Measurements from ENCODE around the gene PCDH9.
"Not testable (repeated sequence)": the region's sequence is repeated elsewhere in the genome, so short reads cannot be mapped to it uniquely, and the experiment has no call there.

The PCDH9 gene

DNA sequence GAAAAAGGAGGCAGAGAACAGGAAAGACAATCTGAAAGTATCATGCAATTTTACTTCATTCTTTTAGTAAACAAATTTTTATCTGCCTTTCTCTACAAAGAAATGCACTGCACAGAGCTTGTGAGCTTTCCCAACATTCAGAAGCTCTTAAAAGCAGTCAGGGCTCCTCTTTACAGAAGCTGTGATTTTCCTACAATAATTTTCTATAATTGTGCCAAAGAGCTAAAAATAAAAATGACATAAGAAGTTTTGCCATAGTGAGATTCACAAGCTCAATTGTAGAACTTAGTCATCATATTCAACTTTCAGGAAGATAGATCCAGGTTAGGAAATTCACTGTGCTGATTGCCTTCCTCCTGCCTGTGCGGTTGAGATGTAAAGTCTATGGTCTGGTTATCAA is 341.4 kb downstream of the PCDH9 start:
- DNase-seq, result no peak

DNA sequence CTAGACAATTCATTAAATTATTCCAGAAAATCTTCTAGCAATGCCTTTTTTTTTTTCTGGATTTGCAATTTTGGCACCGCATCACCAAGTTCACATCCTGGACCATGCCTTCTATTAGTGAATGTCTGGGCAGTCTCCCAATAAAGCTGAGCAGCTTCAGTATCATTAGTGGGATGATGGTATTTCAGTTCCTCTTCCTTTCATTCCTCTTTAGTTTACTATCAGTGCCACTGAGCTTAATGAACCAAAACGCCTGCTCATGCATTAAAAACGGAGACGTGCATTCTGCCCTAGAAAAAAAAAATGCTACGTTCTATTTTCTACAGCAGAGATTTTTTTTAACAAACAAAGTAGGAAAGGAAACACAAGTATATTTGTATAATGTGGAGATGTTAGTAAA is 343.0 kb downstream of the PCDH9 start:
- DNase-seq, result peak; percentile 85

DNA sequence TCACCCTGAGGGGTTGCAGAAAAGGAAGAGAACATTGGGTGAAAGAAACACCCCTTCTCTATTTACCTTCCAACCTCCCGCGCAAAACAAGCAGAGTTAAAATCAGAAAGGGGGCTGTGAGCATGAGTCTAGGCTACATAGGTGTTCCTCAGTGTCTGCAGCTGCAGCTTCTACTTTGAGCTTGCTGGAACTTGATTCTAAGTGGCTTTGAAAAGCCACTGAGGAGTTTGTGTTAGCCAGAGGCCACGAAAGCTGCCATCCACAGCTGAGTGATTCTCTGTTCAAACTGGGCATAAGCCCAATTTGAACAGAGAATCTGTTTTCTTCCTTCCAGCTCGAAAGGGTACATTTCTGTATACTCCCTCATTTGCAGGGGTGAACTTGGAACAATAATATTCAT is 343.9 kb downstream of the PCDH9 start:
- DNase-seq, result peak; percentile 32

DNA sequence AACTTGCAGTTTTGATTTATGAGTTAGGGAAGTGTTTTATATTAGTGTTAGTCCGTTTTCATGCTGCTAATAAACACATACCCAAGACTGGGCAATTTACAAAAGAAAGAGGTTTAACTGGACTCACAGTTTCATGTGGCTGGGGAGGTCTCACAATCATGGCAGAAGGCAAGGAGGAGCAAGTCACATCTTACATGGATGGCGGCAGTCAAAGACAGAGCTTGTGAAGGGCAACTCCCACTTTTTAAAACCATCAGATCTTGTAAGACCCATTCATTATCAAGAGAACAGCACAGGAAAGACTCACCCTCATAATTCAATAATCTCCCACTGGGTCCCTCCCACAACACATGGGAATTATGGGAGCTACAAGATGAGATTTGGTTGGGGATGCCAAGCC is 349.0 kb downstream of the PCDH9 start:
- not testable (repeated sequence) for DNase-seq

DNA sequence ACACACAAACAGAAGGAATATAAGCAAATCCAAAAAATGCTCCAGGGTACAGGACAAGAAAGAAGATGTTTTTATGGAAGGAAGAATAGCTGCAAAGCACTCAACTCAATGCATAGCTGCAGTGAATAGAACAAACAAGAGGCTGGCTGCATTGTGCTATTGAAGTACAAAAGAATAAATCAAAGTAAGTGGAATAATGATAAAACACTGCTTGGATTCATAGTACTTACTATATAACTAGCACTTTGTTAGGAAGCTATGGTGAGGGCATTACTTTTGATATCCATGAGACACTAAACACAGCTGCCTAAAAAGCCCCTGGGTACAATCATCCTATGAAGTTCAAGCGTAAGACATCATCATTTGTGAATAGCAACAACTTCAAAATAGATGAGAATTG is 350.1 kb downstream of the PCDH9 start:
- DNase-seq, result no peak

DNA sequence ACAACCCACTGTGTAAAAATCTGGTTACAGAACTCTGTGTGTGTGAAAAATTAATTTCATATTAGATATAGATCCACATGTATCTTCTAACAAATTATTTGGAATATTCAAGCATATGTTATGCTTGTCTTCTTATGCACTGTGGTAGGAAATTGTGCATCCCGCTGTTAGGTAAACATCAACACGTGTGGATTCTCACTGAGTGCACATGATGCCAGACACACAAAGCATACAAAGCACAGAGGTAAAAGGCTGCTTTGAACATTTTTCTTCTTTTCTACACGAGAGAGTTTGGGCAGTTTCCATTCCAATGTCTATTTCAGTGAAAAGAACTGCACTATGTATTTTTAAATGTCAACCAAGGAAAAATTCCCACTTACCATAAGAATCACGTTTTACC is 354.9 kb downstream of the PCDH9 start:
- peak; percentile 28 for DNase-seq

DNA sequence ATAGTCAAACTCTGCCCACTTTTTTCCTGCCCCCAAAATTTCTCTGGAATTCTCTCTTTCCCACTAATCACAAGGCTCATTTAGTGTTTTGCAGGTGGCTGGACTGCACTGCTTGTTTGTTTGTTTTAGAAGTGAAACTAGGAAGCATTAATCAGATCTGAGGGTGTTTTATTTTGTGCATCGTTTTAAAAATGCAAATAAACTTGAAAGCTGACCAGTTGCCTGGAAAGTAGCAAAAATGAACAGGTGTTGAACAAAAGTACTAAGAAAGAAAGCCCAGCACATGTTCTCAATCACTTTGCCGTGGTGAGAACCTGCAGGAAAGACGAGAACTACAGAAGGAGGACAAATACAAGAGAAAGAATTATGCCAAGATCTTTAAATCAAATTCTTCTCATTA is 365.5 kb downstream of the PCDH9 start:
- no peak for DNase-seq

DNA sequence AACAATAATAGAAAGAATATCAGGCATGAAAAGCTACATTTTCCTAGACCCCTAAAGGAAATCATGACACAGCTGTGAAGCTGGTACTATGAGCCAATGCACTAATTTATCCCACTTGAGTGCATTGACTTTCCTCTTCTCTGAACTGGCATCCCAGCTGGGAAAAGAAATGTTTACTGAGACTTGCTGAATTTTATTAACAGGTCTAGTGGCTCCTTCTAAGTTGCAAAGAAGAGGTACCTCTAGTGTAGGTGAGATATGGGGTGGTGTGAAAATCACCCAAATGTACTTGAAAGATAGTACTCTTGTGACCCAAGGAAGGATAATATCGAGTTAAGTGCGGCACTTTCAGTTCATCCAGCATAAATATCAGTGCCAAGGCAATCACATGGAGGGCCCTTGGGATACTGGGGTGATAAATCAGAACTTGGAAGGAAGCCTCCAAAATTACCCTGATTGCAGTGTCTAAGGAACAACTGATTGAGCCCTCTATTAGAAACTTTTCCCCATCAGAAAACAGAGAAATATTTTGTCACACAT is 369.2 kb downstream of the PCDH9 start:
- no peak for DNase-seq

DNA sequence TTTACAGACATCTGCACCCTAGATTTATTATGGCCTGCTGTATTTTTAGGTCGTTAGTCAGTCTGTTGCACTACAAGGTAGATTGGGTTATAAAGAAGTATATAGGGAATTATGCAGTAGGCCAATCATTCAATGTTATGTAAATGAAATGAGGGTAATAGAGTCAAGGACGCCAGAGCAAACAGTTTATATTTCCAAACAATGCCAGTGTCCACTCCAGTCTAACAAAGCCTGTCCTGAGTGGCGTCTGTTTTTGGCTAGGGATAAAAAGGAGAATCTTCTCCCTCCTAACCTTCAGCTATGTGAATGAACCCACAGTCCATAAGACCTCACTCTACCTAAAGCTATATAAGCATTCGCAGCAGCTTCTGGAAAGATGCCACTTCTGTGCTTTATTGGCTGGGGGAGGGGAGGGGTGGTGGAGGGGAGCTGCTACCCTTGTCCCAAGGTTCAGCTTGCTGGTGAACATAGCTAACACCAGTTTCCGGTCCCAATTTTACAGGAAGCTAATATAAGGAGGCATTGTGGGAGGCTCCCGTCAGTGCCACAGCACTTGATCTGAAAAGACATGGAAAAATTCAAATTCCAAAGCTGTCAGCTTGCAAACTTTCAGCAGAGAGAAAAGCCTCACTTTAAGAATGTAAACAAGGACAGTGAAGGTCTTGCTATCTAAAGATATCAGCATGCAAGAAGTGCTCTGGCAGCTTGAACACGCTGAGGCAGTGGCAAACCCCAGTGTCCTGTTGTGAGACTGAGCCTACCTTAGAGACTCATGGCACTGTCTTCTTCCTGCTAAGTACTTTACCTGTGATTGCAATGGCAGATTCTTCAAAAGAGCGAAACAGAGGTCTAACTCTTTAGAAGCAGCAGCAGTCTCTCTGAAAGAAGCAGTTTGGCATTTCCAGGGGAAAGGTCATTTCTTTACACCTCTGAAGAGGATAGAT is 369.9 kb downstream of the PCDH9 start:
- DNase-seq, result no peak

DNA sequence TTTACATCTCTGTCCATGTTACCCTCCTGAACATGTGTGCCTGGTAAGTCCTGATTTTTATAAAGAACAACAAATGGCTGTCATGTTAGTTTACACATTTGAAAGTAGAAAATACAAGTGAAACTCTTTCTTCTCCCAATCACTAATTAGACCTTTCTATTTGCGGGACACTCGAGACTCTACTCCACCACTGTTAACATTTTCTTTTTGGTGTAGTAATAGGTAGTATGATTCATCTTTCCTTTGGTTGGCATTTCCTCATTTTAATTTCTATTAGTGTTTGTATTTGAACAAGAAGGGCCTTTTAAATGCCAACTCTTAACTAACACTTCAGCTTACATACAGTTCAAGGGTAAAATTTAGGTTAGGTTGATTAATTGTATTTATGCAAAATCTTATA is 371.1 kb downstream of the PCDH9 start:
- DNase-seq, result no peak

DNA sequence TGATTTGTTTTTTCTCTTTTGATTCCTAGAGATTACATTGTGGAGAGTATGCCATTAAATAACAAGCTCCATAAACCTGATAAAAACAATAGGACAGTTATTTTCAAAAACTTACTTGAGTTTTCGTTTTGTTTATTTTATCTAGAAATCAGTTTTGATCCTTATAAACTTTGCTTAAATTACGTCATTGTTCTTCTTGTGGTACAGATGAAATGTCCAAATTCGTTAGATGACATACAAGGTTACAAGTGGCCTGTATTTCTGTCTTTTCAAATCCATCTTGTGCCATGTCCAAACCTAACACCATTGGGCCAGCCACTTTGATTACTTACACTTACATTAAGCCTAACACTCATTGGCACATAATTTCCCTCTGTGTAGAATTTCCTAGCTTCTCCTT is 372.0 kb downstream of the PCDH9 start:
- DNase-seq, result no peak

DNA sequence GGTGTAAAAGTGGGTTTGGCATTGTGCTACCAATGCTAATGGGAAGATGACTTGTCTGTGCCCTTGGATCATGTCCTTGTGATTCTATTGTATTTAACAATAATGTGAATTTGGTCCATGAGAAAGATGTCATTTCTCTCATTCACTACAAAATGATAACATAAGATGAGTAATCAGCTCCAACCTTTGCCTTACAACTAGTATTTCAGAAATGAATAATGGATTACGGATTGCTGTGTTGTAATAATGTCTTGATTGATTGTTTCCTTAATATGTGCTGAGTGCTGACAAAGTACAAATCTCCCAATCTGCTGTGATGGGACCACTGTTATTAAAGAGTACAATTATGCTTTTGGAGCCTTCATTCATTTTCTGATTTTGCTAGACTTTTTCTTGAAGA is 375.0 kb downstream of the PCDH9 start:
- DNase-seq, result no peak

DNA sequence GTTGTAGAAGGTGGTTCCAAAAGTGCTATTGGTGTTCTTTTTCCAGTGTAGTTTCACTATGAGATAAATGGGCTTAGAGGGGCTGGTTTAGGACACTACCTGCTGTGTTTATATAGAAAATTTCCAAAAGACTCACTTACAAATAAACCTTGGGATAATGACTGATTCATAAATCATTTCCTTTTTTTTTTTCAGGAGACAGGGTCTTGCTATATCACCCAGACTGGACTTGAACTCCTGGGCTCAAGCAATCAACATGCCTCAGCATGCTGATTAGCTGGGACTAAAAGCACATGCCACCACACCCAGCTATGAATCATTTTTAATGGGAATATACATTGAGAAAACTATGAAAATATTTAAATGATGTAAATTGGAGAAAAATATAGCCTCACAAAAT is 376.6 kb downstream of the PCDH9 start:
- DNase-seq, result no peak

DNA sequence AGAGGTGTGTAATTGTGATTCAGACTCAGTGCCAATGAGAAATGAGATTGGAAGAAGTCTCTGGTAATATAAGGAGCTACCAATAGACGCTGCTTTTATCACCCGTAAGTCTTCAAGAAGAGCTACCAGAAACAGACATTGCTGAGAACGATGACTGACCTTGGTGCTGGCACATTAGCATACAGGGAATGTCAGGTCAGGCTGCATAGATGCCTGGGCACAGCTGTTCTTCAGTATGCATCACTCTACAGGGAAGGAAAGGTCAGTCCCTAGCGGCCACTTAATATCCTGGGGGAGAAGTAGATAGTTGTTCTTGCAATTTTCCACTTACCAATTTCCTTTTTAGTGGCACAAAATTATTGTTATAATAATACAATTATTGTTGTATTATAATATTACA is 380.4 kb downstream of the PCDH9 start:
- no peak for DNase-seq

DNA sequence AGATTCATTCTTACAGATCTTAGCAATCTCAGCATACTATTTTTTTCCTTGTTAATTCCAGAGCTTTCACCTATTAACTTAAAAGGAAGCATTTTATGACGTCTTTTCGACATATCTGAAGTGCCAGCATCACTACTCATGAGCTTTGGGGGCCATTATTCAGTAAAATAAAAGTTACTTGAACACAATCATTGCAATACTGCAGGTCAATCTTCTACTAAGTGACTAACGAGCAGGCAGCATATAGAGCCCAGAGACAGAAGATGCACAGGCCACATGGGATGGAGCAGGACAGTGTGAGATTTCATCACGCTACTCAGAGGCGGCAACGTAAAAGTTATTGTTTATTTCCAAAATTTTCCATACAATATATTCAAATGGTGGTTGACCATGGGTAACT is 382.6 kb downstream of the PCDH9 start:
- no peak for DNase-seq

DNA sequence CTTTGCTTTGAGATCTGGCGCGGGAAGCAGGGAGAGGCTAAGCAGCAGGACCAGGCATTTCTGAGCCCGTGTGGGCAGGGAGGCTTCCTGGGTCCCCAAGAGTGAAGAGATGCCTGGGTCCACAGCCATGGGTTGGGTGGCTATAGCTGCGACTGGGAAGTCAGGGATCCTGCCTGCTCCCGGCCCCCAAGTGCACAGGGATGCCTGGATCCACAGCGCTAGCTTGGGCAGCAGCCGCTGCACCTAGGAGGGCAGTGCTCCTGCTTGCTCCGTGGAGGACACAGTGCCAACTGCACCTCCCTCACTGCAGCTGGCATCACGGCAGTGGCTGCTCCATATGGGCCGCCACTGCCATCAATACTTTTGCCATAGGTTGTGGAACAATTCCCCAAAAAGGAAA is 384.7 kb downstream of the PCDH9 start:
- no peak for DNase-seq

DNA sequence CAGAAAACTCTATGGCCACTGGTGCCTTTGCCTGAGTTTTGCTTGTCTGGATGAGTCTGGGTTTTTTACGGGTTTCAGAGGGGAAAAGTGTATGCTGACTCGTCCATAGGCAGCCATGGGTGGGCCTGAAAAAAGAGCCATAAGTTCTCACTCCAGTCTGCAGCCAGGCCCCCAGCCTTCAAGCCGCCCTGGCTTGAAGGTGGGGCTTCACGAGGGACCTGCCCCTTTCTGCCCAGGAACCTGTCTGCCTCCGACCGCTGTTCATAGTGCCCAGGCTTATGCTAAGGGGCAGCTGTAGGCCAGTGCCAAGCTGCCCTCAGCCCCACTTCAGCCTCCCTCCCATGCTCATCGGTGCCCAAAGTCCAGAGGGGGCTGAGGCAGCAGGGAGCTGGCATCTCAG is 385.2 kb downstream of the PCDH9 start:
- DNase-seq, result no peak

DNA sequence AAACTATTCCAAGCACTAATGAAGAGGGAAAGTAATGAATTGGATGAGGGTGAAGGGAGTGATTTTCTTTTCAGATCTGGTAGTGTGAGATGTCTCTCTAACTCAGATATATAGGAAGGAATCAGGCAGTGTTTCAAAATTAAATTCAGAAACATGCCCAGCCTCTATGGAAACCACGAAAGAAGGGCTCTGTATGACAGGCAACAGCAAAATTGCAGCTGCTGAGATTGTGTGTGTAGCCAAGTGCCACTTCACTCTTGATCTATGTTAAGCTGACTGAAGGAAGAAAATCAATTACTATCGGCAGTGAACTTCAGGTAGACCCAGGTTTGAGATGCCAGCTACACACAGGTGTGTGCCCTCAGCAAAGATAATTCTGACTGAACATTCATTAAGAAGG is 387.4 kb downstream of the PCDH9 start:
- no peak for DNase-seq

DNA sequence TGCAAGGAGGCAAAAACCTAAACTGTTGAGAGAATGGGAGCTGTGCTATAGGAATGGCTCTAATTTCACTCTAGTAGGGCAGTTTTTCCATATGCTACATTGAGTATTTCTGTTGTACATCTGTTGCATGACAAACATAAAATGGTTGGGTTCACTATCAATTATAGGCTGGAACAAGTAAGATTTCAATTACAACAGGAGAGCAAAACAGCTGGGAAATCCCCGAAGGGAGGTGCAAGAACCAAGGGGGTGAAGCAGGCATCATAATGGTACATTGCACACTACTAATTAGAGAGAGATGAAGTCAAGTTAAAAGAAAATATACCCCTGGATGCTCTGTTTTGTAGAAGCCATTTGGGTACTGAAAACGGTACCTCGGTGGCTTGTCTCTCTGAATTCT is 389.5 kb downstream of the PCDH9 start:
- peak; percentile 90 for DNase-seq

DNA sequence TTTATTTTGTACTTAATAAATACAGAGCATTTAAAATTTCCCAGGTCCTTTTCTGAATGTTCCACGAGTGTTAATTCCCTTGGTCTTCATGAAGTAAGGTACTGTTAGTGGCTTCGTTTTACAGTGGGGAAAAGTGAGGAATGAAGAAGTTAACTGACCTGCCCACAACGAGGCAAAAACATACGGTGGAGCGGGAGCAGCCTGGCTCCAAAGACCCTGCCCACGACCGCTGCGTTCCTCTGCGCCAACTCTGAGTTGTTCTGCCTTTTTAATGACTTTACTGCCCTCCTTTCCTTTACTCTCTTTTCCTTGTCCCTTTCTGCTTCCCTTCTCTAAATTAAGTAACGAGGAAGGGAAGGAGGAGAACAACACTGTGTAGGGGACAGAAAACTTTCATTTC is 392.9 kb downstream of the PCDH9 start:
- peak; percentile 33 for DNase-seq

DNA sequence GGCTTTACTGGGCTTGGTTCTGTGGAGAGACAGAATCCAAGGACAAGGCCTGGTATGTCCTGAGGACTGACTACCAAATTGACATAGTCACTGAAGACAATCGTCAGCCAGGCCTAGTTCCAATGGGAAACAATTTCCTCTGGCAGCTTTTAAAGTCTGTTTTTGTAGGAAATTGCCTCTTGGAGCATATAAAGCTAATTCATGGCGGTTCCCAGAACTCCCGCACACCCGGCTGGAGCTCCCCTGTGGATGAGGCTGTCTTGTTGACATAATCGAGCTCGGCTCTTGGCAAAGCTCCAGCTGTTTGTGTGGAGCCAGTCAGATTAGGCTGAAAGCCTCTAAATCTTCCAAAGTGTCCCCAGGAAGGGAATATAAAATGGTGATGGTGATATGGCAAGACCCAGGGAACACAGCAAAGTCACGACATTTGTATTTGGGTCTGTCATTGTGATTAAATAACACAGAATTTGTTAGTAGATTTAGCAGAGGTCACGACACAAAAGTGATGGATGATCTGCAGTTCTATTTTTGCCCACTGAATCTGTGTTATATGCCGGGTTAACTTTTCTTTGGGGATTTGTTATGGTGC is 395.0 kb downstream of the PCDH9 start:
- peak; percentile 95 for DNase-seq

DNA sequence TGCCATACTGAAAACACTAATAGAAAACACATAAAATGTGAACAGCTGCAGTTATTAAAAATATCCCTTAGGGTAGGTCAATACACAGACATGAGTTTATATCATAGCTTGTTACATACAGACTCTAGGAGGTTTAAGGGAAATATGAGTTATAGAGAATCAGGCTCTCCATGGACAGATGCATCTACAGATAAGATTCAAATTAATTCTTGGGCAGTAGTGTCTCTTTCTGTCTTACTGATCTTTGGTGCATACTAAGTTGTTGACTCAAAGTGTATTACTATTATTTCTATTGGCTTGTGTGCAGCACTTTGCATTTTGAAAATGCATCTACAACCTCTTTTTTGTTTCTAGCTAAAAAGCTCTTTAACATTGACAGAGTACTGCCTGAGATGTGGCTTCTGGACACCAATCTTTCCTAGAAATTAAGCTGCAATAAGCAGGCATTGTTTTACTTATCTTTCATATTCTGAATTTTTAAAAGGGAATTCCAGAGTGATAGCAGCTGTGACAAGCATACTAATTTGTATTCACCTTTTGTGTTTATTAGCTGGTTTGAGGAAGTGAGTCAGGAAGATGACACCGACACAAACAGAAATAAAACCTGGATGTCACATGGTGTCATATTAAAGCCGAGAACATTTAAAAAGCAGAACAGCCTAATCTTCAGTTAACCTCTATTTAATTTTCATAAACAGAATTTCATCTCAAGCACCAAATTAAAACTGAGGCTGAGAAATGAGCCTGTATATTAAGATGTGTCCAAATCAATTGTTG is 399.0 kb downstream of the PCDH9 start:
- DNase-seq, result no peak

DNA sequence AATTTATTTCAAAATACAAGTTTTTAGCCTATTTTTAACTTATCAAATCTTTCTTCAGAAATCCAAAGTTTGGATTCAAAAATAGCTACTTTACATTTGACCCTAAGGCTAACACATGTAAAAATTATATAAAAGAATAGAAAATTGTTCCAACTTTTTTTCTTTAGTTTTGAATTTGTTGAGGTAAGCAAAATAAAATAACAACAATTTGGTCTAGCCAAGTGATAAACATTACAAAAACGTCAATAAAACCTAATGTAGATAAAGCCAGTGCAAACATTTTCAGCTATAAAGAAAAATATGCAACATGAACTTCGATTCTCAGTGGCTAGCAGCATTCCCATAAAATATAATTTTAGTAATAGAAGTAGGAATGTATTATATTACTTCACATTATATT is 400.3 kb downstream of the PCDH9 start:
- no peak for DNase-seq

DNA sequence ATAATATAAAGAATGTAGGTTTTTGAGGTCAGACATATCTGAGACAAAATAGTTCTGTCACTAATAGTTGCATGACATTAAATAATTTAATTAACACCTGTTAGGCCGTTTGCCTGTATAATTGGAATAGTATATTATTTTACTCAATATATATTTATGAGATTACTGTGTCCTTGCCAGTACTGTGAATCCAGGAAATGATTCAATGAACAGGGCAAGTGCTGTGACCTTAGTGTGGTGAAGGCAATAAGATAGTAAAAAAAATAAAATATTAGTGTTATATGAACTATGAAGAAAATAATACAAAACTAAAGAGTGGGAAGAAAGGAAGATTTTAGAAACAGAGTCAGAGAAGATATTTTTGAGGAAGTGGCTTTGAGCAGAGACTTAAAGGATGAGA is 403.7 kb downstream of the PCDH9 start:
- no peak for DNase-seq
